DND-41 (cell line): ENCODE measurements around the gene BOD1L1.

Experiments
- CTCF ChIP-seq: IDR thresholded peaks from 2 replicates; pipeline ENCODE4 v1.5.1; 2012; ENCODE audit warnings: borderline replicate concordance, low read length, moderate library complexity, mild to moderate bottlenecking; ENCODE audit not compliant: poor library complexity, severe bottlenecking; ENCODE audit errors: extremely low read depth
- EZH2 ChIP-seq: IDR thresholded peaks from 3 replicates; pipeline ENCODE4 v1.6.1; 2012; ENCODE audit warnings: borderline replicate concordance, low read depth, mild to moderate bottlenecking, moderate library complexity, low read length, inconsistent platforms; ENCODE audit not compliant: severe bottlenecking

DNA sequence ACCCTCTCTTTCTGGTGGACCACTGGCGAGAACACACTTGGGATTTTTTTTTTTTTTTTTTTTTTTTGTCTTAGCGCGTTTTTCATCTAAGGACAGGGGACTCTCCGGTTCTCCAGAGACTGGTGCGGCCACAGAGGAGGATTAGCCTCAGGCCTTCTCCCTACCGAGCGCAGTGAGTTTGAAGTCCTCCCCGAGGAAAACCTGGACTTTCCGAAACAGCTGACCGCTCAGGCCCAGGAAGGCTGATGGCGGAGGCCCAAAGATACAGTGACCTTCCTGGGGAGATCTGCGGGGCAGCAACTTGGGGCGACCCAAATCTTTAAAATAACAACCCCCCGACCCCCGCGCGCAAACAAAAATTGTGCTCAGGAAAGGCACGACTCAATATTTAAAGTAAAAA lies 92.4 kb downstream of the BOD1L1 start:
- no peak for TF ChIP-seq CTCF
- no peak for TF ChIP-seq EZH2
